ENCODE data around the gene RREB1.

- TF ChIP-seq CTCF (IDR thresholded peaks at IDR 0.05 in 8 of 11, conservative IDR thresholded peaks at IDR 0.05 in 3 of 11) (no peak), POLR2A (IDR thresholded peaks at IDR 0.05) (no peak), POLR2AphosphoS5 (IDR thresholded peaks at IDR 0.05) (no peak)
These were observed 100.0 kb downstream of the RREB1 start for GRCh38 chr6:7207720-7208119.
